ENCODE results near the gene ANKS6.

ANKS6 gene

GRCh38 chr9:98837516-98837915, 41.2 kb upstream of the ANKS6 start:
- TF ChIP-seq CTCF (IDR thresholded peaks at IDR 0.05; ENCODE audit: insufficient read depth, low read depth, low read length, missing control alignments) = no peak
- no peak overlapping the region for H3K4me3 ChIP-seq (ENCODE audit: low read length)
- DNase-seq (ENCODE audit: low read depth) = no peak

- no peak for TF ChIP-seq CTCF (IDR thresholded peaks at IDR 0.05; ENCODE audit: insufficient read depth, low read depth, low read length, missing control alignments)
- H3K4me3 ChIP-seq (ENCODE audit: low read length) = no peak overlapping the region
- no peak for DNase-seq (ENCODE audit: low read depth)
These were observed 39.9 kb upstream of the ANKS6 start for GRCh38 chr9:98836206-98836605.

- DNase-seq (ENCODE audit: low read depth) = no peak
- no peak overlapping the region for H3K4me3 ChIP-seq (ENCODE audit: low read length)
- no peak for TF ChIP-seq CTCF (IDR thresholded peaks at IDR 0.05; ENCODE audit: insufficient read depth, low read depth, low read length, missing control alignments)
These were observed 38.0 kb upstream of the ANKS6 start for GRCh38 chr9:98834386-98834785.

GRCh38 chr9:98833090-98833956, 37.0 kb upstream of the ANKS6 start:
- H3K4me3 ChIP-seq (ENCODE audit: low read length) = no peak overlapping the region
- no peak for TF ChIP-seq CTCF (IDR thresholded peaks at IDR 0.05; ENCODE audit: insufficient read depth, low read depth, low read length, missing control alignments)
- no peak for DNase-seq (ENCODE audit: low read depth)

GRCh38 chr9:98832768-98833089, 36.4 kb upstream of the ANKS6 start:
- no peak for TF ChIP-seq CTCF (IDR thresholded peaks at IDR 0.05; ENCODE audit: insufficient read depth, low read depth, low read length, missing control alignments)
- no peak overlapping the region for H3K4me3 ChIP-seq (ENCODE audit: low read length)
- DNase-seq (ENCODE audit: low read depth) = no peak

GRCh38 chr9:98831696-98832095, 35.3 kb upstream of the ANKS6 start:
- no peak overlapping the region for H3K4me3 ChIP-seq (ENCODE audit: low read length)
- TF ChIP-seq CTCF (IDR thresholded peaks at IDR 0.05; ENCODE audit: insufficient read depth, low read depth, low read length, missing control alignments) = no peak
- no peak for DNase-seq (ENCODE audit: low read depth)

- no peak for DNase-seq (ENCODE audit: low read depth)
- TF ChIP-seq CTCF (IDR thresholded peaks at IDR 0.05; ENCODE audit: insufficient read depth, low read depth, low read length, missing control alignments) = no peak
- H3K4me3 ChIP-seq (ENCODE audit: low read length) = no peak overlapping the region
These were observed 34.2 kb upstream of the ANKS6 start for GRCh38 chr9:98830554-98830953.
